ENCODE results near the gene COL8A1.
A peak's percentile ranks its signal among the peaks of the same experiment; 100 is the strongest.
"Not testable (repeated sequence)": the region's sequence is repeated elsewhere in the genome, so short reads cannot be mapped to it uniquely, and the experiment has no call there.

The COL8A1 gene

DNA sequence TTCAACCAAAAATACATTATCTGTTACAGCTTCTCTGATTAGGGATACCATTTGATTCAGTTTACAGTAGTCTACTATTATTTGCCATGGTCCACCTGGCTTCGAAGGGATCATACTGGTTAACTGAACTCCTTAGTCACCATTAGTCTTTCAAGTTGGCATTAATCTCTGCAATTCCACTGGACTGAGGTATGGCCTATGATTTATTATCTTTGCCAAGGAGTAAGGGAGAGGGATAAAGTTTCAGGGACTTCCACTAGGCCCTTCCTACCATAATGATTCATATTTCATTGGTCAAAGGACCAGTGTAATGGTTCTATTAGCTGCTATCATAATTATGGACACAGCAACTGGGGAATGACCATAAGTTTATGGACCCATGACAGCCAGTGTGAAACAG lies 172.0 kb downstream of the COL8A1 start:
- no peak for DNase-seq

GRCh38 chr3:99817047-99817436 lies 178.6 kb downstream of the COL8A1 start:
- DNase-seq = no peak

DNA sequence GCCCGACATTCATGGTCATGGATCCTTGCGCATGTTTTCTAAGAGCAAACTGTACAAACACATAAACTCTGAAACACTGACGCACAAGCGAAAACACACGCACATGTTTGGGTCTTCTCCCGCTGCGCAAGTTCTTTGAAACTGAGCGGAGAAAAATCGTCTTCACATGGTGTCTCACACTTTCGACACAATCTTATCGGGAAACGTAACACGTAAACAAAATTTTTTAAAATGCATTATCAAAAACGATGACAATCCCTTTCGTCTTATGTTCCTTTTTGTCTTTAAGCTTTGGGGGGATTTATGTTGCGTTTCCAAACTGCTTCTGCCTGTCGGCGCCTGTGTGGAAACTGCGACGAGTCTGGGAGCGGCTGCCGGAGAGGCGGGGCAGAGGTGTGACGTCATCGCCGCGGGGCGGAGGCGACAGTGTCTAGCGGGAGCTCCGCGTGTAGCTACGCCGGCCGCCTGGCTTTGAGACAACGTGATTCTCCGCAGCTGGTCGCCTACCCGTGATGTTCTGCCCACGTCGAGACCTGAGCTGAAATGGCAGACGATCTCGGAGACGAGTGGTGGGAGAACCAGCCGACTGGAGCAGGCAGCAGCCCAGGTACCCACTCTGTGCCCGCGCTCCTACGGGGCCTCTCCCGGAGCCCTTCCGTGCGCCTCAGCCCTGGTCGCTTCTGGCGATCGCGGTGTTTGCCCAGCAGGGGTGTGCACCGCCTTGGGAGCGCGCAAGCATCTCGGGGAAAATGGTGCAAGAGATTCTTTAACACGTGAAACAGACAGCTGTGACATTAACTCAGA lies 179.2 kb downstream of the COL8A1 start, which contains the start of gene CMSS1:
Gene CMSS1 (plus strand): TSS at position 426 of the 804 bp plus-strand sequence.
- peak; percentile 89 for DNase-seq

GRCh38 chr3:99818818-99819217 lies 180.4 kb downstream of the COL8A1 start:
- DNase-seq = no peak

GRCh38 chr3:99823723-99824711 lies 185.6 kb downstream of the COL8A1 start:
- DNase-seq = no peak

- DNase-seq = peak; percentile 43
Measured at GRCh38 chr3:99825004-99825640, 186.7 kb downstream of the COL8A1 start.

DNA sequence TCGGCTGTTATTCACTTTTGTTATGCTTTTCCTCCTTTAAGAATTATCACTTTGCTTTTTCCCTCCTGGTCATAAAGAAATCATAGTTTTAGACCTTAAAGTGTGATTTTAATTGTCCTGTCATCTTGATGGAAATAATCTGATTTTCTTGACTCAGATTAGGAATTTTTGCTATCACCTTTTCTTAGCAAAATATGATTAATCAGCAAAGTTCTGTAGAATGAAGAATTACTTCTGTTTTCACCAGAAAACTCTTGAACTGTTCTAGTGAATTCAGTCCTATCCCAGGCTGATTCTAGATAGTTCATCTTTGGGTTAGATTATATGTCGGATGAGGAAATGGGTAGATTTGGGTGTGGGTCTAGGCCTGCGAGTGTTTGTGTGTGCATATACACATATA lies 191.4 kb downstream of the COL8A1 start:
- DNase-seq = no peak

GRCh38 chr3:99833617-99834205 lies 195.3 kb downstream of the COL8A1 start:
- no peak for DNase-seq

- no peak for DNase-seq
Measured at GRCh38 chr3:99834211-99834957, 196.0 kb downstream of the COL8A1 start.

GRCh38 chr3:99836681-99837080 lies 198.3 kb downstream of the COL8A1 start:
- no peak for DNase-seq

GRCh38 chr3:99837715-99838114 lies 199.3 kb downstream of the COL8A1 start:
- DNase-seq = no peak

DNA sequence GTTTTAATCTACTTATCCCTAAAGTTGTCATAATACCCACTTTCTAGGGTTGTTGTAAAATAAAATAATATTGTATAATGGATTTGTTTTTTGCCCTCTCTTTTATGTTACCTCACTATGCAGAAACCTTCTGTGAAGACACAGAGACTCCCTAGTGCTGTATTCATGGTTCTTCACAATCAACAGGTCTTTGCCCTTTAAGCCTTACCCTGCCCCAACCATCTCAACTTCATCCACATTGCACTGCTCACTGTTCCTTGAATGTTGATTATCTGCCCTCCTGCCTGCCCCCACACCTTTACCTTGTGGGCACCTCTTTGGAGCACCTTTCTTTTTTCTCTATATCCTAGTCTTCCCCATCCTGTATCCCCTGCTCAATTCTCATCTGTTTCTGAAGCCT lies 200.4 kb downstream of the COL8A1 start:
- no peak for DNase-seq

DNA sequence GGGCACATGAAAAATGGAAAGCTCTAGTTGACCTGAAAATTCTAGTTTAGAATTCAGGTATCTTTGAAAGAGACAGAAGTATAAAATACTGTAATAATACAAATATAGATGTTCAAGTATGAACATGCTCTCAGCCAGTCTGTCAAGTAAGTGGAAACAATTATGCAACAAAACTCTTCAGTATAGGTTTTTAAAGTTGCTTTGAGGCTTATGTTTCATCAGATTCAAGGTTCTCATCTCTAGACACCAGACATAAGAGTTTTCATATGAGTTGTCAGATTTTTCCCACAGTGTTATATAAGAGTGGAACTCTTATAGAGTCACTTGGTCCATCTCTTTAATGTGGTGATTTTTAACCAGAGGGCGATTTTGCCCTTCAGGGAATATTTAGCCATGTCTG lies 201.2 kb downstream of the COL8A1 start:
- DNase-seq = no peak

GRCh38 chr3:99841949-99842348 lies 203.6 kb downstream of the COL8A1 start:
- DNase-seq = not testable (repeated sequence)

- DNase-seq = peak; percentile 67
Measured at GRCh38 chr3:99842826-99843589, 204.6 kb downstream of the COL8A1 start.

GRCh38 chr3:99843590-99844258 lies 205.3 kb downstream of the COL8A1 start:
- DNase-seq = no peak

GRCh38 chr3:99845331-99845730 lies 206.9 kb downstream of the COL8A1 start:
- DNase-seq = no peak

DNA sequence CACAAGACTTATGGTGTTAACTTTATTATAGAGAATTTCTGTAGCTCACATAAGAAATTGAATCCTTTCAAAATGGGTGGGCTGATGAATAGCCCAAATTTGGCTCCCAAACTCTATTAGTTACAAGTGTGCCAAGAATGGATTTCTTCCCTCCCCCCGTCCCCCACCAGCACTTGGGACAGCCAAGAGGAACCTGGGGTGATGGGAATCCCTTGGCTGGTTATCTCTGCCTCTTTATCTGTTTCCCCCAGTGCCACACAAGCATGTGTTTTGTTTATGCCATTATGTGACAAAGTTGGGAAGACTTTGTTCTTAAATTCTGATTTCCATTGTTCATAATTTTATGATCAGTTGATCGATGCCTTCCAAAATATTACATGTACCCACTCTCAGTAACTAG lies 207.6 kb downstream of the COL8A1 start:
- no peak for DNase-seq

- DNase-seq = no peak
Measured at GRCh38 chr3:99846477-99847160, 208.2 kb downstream of the COL8A1 start.

DNA sequence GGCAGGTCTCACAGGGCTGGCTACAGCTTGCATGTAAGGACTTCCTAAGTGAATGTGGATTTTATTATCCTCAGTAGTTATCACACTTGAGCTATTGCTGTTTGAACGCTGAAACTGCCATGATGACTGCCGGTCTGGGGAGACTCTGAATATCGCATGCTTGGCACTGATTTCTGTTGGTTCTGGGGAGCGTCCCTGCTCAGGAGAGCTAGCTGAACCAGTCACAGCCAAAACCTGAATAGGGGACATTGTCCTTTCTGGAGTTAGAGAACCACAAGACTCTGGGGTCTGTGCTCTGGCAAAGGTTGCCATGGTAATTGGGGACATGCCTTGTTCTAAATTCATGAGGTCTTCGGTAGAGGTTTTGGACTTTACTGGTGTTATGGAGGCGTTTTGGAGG lies 210.0 kb downstream of the COL8A1 start:
- no peak for DNase-seq
